Activated CD8-positive, alpha-beta memory T cell treated with anti-CD3 and anti-CD28 coated beads, Interleukin-2, amount 50 U/mL, for 24 hours (primary cell): ENCODE results near the gene GNAI1.

Experiments
- DNase-seq: peaks from one replicate; pipeline ENCODE4 v3.0.0-alpha.2; 2020; ENCODE audit errors: extremely low read depth

Gene GNAI1

GRCh38 chr7:80253237-80253636 is 118.6 kb downstream of the GNAI1 start:
- DNase-seq = no peak

DNA sequence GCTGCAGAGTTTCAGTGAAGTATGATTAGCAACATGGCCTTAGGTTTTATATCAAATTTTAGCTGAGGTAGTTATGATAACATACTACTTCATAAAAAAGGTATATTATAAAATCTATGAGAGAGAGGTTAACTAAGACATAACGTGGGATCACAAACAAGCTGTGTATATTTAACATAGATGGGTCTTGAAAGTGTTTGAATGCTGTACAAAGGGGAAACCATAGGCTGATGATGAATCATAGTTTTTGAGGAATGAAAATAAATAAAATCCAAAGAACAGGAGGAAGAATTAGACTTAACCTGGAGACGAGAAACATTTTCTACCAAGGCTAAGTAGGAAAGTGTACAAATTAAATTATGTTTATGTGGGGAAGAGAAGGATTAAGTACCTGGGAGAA is 119.0 kb downstream of the GNAI1 start:
- no peak for DNase-seq

DNA sequence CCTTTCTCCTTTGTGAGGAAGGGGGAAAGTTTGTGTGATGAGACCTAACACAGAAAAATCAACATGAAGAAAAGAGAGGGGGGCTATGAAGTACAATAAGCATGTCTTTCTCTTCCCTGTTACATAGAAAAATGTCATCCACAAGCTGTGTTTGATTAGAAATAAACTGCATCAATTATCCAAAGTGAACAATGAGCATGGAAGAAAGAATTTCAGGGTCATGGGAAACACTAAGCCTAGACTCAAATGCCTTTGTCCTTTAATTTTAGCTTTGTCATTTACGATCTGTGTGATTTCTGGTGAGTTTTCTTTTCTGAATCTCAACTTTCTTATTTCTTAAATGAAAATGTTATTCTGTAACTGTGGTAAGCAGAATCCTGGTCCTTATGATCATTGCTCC is 121.0 kb downstream of the GNAI1 start:
- no peak for DNase-seq

DNA sequence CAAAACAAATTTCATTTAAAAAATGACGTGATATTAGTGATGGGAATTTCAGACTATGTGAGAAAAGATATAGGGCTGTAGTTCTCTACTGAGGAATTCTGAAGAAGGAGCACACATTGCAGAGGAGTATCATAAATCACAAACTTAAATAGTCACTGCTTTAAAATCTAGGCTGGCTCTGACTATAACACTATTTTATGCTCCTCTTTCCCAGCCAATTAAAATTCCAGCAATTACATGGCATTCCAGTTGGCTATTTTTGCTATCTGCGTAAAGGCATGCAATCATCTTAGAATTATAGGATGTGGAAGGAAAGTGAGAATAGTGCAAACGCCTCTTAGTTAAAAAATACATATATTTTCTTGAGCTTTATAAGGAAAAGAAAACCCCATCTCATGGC is 123.1 kb downstream of the GNAI1 start:
- DNase-seq = no peak

DNA sequence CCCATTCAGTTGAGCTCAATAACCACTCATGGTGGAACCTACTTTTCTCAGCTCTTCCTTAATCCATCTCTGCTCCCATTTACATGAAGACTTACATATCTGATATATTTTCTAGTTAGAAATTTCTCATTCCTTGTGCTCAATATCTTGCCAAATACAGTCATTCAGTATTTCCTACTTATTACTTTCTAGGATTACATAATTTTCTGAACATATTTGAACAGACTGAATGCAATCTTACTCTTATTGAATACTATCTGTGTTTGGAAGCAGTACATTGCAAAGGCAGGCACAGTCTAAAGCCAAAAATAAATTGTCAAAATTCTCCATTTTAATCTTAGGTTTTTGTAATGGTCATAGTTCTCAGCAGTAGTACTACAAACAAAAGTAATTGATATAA is 126.0 kb downstream of the GNAI1 start:
- DNase-seq = no peak

GRCh38 chr7:80263333-80263732 is 128.7 kb downstream of the GNAI1 start:
- no peak for DNase-seq

GRCh38 chr7:80263821-80264220 is 129.2 kb downstream of the GNAI1 start:
- DNase-seq = no peak

DNA sequence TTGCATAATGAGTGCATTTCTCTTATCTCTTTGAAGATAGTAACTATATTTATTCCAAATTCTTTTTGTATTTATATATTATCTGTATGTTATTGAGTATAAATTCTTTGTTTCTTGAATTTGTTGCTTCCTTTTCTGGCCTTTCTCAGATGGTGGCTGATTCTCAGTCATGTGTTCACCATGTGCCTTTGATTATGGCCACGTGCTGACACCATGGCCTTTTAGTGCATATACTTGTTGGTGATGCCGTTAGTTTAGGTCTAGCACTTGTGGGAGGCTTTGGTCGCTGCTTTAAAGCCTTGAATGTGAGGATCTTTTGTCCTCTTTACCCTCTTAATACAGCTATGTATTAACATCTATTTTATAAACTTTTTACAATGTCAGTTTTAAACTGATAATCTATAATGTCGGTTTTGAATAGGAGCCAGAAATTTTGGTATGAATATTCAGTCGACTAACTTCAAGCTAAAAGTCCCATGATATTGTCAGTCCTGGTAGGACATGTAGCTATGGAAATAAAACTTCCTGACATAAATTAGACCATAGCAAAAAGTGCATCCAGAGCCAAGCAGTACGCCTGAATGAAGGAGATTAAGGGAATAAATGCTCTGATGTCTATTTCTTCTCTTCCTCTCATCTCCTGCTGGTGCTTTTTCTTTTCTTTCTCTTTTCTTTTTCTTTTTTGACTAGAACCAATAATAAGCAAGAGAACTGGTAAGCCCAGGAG is 130.3 kb downstream of the GNAI1 start:
- no peak for DNase-seq

DNA sequence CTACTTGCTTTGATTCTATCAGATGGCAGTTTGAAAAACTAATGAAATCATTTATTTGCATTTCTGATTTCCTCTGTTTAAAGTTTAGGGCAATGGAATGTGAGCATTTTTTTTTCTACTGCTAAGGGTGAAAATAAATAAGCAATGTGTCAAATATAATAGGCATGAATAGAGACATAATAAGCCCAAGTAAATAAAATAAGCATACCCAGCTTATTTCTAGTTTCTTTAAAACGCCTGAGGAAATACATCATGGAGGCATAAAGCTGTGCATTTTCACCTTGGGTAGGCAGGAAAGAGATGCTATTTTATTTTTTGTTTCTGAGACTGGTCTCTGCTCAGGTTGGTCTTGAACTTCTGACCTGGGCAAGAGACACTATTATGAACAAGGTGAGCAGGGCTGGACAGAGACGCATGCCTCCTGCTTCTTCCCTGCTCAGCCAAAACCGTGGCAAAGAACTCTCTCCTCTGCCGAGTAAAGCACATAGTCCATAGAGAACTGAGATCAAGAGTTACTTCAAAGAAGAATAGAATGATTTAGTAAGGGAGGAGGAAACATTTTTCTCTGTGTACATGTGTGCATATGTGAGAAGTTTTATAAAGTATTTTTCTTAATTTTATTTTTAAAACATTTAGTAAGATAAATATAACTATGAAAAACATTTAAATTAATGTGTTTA is 138.1 kb downstream of the GNAI1 start:
- DNase-seq = no peak

- DNase-seq = no peak
Observed at GRCh38 chr7:80273327-80273726, 138.7 kb downstream of the GNAI1 start.

- DNase-seq = no peak
Observed at GRCh38 chr7:80275192-80275605, 140.6 kb downstream of the GNAI1 start.
